ENCODE data around the gene SUN5. TPM values are rescaled to one million over a fixed set of nuclear protein-coding genes. Genes with fewer than 3 reads are reported as not detected.
"Not testable (repeated sequence)": the region's sequence is repeated elsewhere in the genome, so short reads cannot be mapped to it uniquely, and the experiment has no call there.

Gene SUN5
- total RNA-seq, 1 experiment from 2014 or later = not detected

- no peak for DNase-seq (ENCODE audit: low spot score)
- in situ Hi-C loops (cut with HindIII; ENCODE audit: low sequenced_read_pairs) = no loop called here
These were observed 20.6 kb downstream of the SUN5 start for GRCh38 chr20:32983459-32984112.

- in situ Hi-C loops (cut with HindIII; ENCODE audit: low sequenced_read_pairs) = no loop called here
- DNase-seq (ENCODE audit: low spot score) = peak; percentile 26
These were observed 21.4 kb downstream of the SUN5 start for GRCh38 chr20:32982617-32983458.

GRCh38 chr20:32980990-32981389, 23.2 kb downstream of the SUN5 start:
- DNase-seq (ENCODE audit: low spot score) = no peak
- in situ Hi-C loops (cut with HindIII; ENCODE audit: low sequenced_read_pairs) = no loop called here

GRCh38 chr20:32980131-32980941, 23.9 kb downstream of the SUN5 start:
- DNase-seq (ENCODE audit: low spot score) = peak; percentile 9
- in situ Hi-C loops (cut with HindIII; ENCODE audit: low sequenced_read_pairs) = no loop called here

- DNase-seq (ENCODE audit: low spot score) = no peak
- in situ Hi-C loops (cut with HindIII; ENCODE audit: low sequenced_read_pairs) = no loop called here
These were observed 24.8 kb downstream of the SUN5 start for GRCh38 chr20:32979201-32979998.

GRCh38 chr20:32978009-32978335, 26.3 kb downstream of the SUN5 start:
- in situ Hi-C loops (cut with HindIII; ENCODE audit: low sequenced_read_pairs) = no loop called here
- DNase-seq (ENCODE audit: low spot score) = no peak

- in situ Hi-C loops (cut with HindIII; ENCODE audit: low sequenced_read_pairs) = no loop called here
- DNase-seq (ENCODE audit: low spot score) = no peak
These were observed 26.8 kb downstream of the SUN5 start for GRCh38 chr20:32977281-32978008.

GRCh38 chr20:32976746-32977145, 27.5 kb downstream of the SUN5 start:
- DNase-seq (ENCODE audit: low spot score) = no peak
- in situ Hi-C loops (cut with HindIII; ENCODE audit: low sequenced_read_pairs) = no loop called here

GRCh38 chr20:32975698-32976674, 28.2 kb downstream of the SUN5 start:
- in situ Hi-C loops (cut with HindIII; ENCODE audit: low sequenced_read_pairs) = no loop called here
- DNase-seq (ENCODE audit: low spot score) = no peak

- DNase-seq (ENCODE audit: low spot score); in situ Hi-C loops (cut with HindIII; ENCODE audit: low sequenced_read_pairs): not testable (repeated sequence)
These were observed 29.1 kb downstream of the SUN5 start for GRCh38 chr20:32975121-32975520.

GRCh38 chr20:32974204-32975064, 29.8 kb downstream of the SUN5 start:
- in situ Hi-C loops (cut with HindIII; ENCODE audit: low sequenced_read_pairs); DNase-seq (ENCODE audit: low spot score): not testable (repeated sequence)

- in situ Hi-C loops (cut with HindIII; ENCODE audit: low sequenced_read_pairs) = no loop called here
- DNase-seq (ENCODE audit: low spot score) = no peak
These were observed 31.0 kb downstream of the SUN5 start for GRCh38 chr20:32973077-32973717.

GRCh38 chr20:32972181-32973076, 31.8 kb downstream of the SUN5 start:
- no peak for DNase-seq (ENCODE audit: low spot score)
- in situ Hi-C loops (cut with HindIII; ENCODE audit: low sequenced_read_pairs) = no loop called here

GRCh38 chr20:32971703-32972161, 32.5 kb downstream of the SUN5 start:
- DNase-seq (ENCODE audit: low spot score) = no peak
- in situ Hi-C loops (cut with HindIII; ENCODE audit: low sequenced_read_pairs) = no loop called here

GRCh38 chr20:32970973-32971300, 33.3 kb downstream of the SUN5 start:
- in situ Hi-C loops (cut with HindIII; ENCODE audit: low sequenced_read_pairs) = no loop called here

More at GRCh38 chr20:32970973-32971300, 33.3 kb downstream of the SUN5 start:
- DNase-seq (ENCODE audit: low spot score) = no peak
